GM21619 (cell line): Measurements from ENCODE around the gene MYD88.

Experiments used
- ATAC-seq: cut with Tn5 transposase; IDR thresholded peaks from one replicate; pipeline ENCODE4 v1.9.1; 2021; ENCODE audit not compliant: unreplicated experiment

MYD88 gene

GRCh38 chr3:38111696-38112377 is 26.6 kb upstream of the MYD88 start:
- no peak for ATAC-seq

- no peak for ATAC-seq
Measured at GRCh38 chr3:38112378-38112761, 26.1 kb upstream of the MYD88 start.

GRCh38 chr3:38114052-38114874 is 24.2 kb upstream of the MYD88 start:
- ATAC-seq = no peak

GRCh38 chr3:38114875-38115644 is 23.4 kb upstream of the MYD88 start:
- no peak for ATAC-seq

GRCh38 chr3:38115645-38116427 is 22.6 kb upstream of the MYD88 start:
- no peak for ATAC-seq

GRCh38 chr3:38116471-38117162 is 21.8 kb upstream of the MYD88 start:
- no peak for ATAC-seq

- ATAC-seq = no peak
Measured at GRCh38 chr3:38117163-38117716, 21.2 kb upstream of the MYD88 start.

GRCh38 chr3:38117748-38118420 is 20.6 kb upstream of the MYD88 start:
- ATAC-seq = peak; percentile 43

- no peak for ATAC-seq
Measured at GRCh38 chr3:38118421-38119247, 19.8 kb upstream of the MYD88 start.

GRCh38 chr3:38119248-38119544 is 19.3 kb upstream of the MYD88 start:
- ATAC-seq = no peak

GRCh38 chr3:38119821-38120692 is 18.4 kb upstream of the MYD88 start:
- no peak for ATAC-seq

GRCh38 chr3:38120693-38121450 is 17.6 kb upstream of the MYD88 start:
- ATAC-seq = no peak

- no peak for ATAC-seq
Measured at GRCh38 chr3:38121451-38121831, 17.0 kb upstream of the MYD88 start.

- ATAC-seq = no peak
Measured at GRCh38 chr3:38121832-38122461, 16.5 kb upstream of the MYD88 start.

- ATAC-seq = no peak
Measured at GRCh38 chr3:38122712-38123290, 15.7 kb upstream of the MYD88 start.
